PFSK-1 (cell line): Measurements from ENCODE around the gene TIMM13.

Source experiments
- FOXP2 ChIP-seq: optimal IDR thresholded peaks from 2 replicates; pipeline ENCODE3; 2011; ENCODE audit warnings: borderline replicate concordance, control low read depth, inconsistent platforms; ENCODE audit not compliant: insufficient read depth; ENCODE audit errors: extremely low read length, extremely low read depth
- POLR2AphosphoS5 ChIP-seq: IDR thresholded peaks from 2 replicates; pipeline ENCODE4 v1.6.1; 2012; ENCODE audit warnings: low read depth, mild to moderate bottlenecking, control low read depth, low read length, moderate library complexity
- REST ChIP-seq, 2 experiments: IDR thresholded peaks; 2 replicates each; pipeline versions ENCODE4 v1.6.1 to v1.8.0; 2011 to 2012; ENCODE audit warnings: low read depth in 2 of 2, low read length in 2 of 2, control low read depth in 1 of 2, inconsistent platforms in 1 of 2, mild to moderate bottlenecking in 1 of 2, moderate library complexity in 1 of 2; ENCODE audit not compliant: insufficient read depth in 1 of 2
- SIN3A ChIP-seq: IDR thresholded peaks from 2 replicates; pipeline ENCODE4 v1.6.1; 2012; ENCODE audit warnings: mild to moderate bottlenecking, low read length, moderate library complexity, borderline replicate concordance; ENCODE audit not compliant: insufficient read depth
- TAF1 ChIP-seq: IDR thresholded peaks from 2 replicates; pipeline ENCODE4 v1.6.1; 2012; ENCODE audit warnings: low read length, control low read depth, borderline replicate concordance; ENCODE audit not compliant: insufficient read depth

GRCh38 chr19:2446381-2446780, 19.0 kb upstream of the TIMM13 start:
- TF ChIP-seq SIN3A (no peak), TAF1 (no peak), POLR2AphosphoS5 (no peak), REST (IDR thresholded peaks at IDR 0.05; ENCODE audit: insufficient read depth in 1 of 2, low read depth in 2 of 2, low read length in 2 of 2) (no peak), FOXP2 (no peak)
